Esophagus (tissue), 2 donors: ENCODE measurements around the gene TRDN. TPM values are rescaled to one million over a fixed set of nuclear protein-coding genes. Genes with fewer than 3 reads are reported as not detected.
"Not testable (repeated sequence)": the region's sequence is repeated elsewhere in the genome, so short reads cannot be mapped to it uniquely, and the experiment has no call there.

Experiments
- H3K27ac ChIP-seq, 2 donors: one replicate each; pipeline ENCODE4 v1.5.1; 2013; ENCODE audit warnings: low read depth in 2 of 2, mild to moderate bottlenecking in 2 of 2, inconsistent platforms in 1 of 2, low read length in 1 of 2, moderate library complexity in 1 of 2
- H3K27me3 ChIP-seq, 2 donors: one replicate each; pipeline ENCODE4 v1.6.1; 2013; ENCODE audit warnings: low read length in 2 of 2, control low read depth in 1 of 2, mild to moderate bottlenecking in 1 of 2; ENCODE audit not compliant: insufficient read depth in 2 of 2, control insufficient read depth in 1 of 2
- H3K36me3 ChIP-seq, 2 donors: one replicate each; pipeline ENCODE4 v1.6.1; 2013; ENCODE audit warnings: low read length in 1 of 2; ENCODE audit not compliant: control insufficient read depth in 2 of 2, insufficient read depth in 2 of 2
- H3K4me1 ChIP-seq, 2 donors: one replicate each; pipeline ENCODE4 v1.6.1; 2013; ENCODE audit warnings: low read length in 1 of 2; ENCODE audit not compliant: control insufficient read depth in 2 of 2, insufficient read depth in 2 of 2
- H3K4me3 ChIP-seq, 2 donors: one replicate each; pipeline ENCODE4 v1.5.1; 2013; ENCODE audit warnings: low read length in 2 of 2, mild to moderate bottlenecking in 2 of 2, low read depth in 1 of 2, moderate library complexity in 1 of 2
- H3K9me3 ChIP-seq, 2 donors: one replicate each; pipeline ENCODE4 v1.6.1; 2013; ENCODE audit warnings: mild to moderate bottlenecking in 2 of 2, low read depth in 1 of 2, low read length in 1 of 2, moderate library complexity in 1 of 2; ENCODE audit not compliant: control insufficient read depth in 2 of 2, insufficient read depth in 1 of 2
- WGBS, 2 donors: extraction: QIAGEN DNeasy Blood & Tissue Kit; methylation state at CpG; one replicate each; pipeline ENCODE4 v1.1.7; 2013; 5-methylcytosine and 5-hydroxymethylcytosine counted together
- polyA plus RNA-seq, 2 donors: library from polyadenylated mRNA; stranded (reverse); fragments of 200-250 nt; gene quantifications; one replicate each; pipeline ENCODE4 v1.2.3, GENCODE V29; 2013
- donor health status: healthy with polysubstance abuse.
- donor health status: Bipolar disorder and iron deficiency.

The TRDN gene
- polyA plus RNA-seq, 2 donors, result 0.01 TPM; not detected in 1

DNA sequence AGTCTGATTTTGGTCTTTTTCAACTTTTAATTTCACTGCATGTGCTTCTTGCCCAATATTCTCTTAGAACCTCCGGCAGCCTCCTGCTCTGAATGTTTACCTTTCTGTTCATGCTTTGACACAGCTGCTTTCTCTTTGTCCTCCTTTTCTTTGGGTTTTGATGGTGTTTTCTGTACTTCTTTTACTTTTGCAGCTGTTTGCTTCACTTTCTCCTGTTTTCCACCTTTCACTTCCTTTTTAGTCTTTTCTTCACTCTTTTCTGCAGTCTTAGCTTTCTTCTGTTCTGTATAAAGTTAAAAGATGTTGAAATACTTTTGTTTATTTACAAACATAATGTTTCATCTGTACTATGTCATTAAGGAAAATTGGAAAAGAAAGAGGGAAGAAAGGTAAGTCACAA, 133.1 kb downstream of the TRDN start:
- H3K9me3 ChIP-seq, result no peaks in the 10 kb centered on the region
- H3K27ac ChIP-seq, result no peak overlapping the region
- no peaks in the 10 kb centered on the region for H3K27me3 ChIP-seq
- H3K36me3 ChIP-seq, result no peaks in the 10 kb centered on the region
- no peaks in the 10 kb centered on the region for H3K4me1 ChIP-seq
- 29 to 49% methylated on average over 1 of the region's 1 CpG for WGBS, 2 donors
- no peak overlapping the region for H3K4me3 ChIP-seq

DNA sequence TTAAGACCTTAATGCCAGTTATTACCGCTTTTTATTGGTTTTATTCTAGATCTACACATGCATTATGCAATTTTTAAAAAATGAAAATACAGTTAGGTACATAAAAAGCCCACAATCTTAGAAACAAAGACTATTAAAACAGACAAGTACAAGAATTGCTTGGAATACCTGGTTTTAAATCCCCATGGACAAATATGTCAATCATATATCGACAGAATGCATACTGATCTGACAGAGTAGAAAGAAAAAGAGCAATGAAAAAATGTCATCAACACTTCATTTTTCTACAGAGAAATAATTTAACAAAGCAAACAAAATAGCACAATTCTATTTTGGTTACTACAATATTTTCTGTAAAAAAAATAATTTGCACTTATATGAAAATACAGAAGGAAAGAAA, 139.7 kb downstream of the TRDN start:
- H3K36me3 ChIP-seq, result no peaks in the 10 kb centered on the region
- H3K27ac ChIP-seq, result no peak overlapping the region
- WGBS, 2 donors, result 89 to 90% methylated on average over 2 of the region's 2 CpGs

DNA sequence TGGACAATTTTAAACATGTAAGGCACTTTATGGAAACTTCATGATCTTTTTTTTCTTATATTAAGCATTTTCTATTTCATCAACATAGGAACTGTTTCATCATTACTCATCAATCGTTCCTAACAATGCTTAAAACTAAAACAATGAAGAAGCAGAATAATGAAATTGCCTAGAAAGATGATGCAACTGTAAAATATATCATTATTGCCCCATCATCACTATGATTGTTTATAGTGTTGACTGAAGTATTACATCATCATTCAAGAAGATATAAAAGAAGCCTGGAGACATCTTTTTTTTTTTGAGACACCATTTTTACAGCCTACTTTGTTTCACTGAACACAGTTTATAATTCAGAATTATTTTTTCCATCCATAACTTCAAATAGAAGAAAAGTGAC, 147.2 kb downstream of the TRDN start:
- WGBS, 2 donors, result 43% methylated on average over 1 of the region's 1 CpG
- no peaks in the 10 kb centered on the region for H3K27me3 ChIP-seq
- no peaks in the 10 kb centered on the region for H3K36me3 ChIP-seq
- H3K4me1 ChIP-seq, result no peaks in the 10 kb centered on the region
- H3K27ac ChIP-seq, result no peak overlapping the region
- no peak overlapping the region for H3K4me3 ChIP-seq
- H3K9me3 ChIP-seq, result no peaks in the 10 kb centered on the region

More for the DNA sequence above, 139.7 kb downstream of the TRDN start:
- Histone ChIP-seq H3K9me3 (no peaks in the 10 kb centered on the region), H3K27me3 (no peaks in the 10 kb centered on the region), H3K4me3 (no peak overlapping the region), H3K4me1 (no peaks in the 10 kb centered on the region)

DNA sequence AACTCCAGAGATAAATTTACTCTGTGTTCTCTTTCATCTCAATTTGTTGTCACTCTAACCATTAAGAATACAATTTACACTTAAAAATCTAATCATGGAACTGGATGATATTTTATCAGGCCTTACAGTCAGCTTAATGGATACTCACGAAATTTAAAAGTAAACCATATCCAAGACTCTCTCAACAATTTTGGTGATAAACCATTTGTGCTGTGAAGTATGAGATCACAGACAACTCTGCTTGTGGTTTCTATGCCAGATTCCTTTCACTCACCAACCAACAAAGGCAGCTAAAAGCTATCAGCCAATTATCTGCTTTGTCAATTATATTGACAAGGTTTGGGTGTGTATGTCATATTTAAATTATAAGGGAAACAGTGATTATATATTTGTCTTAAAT, 155.8 kb downstream of the TRDN start:
- Histone ChIP-seq H3K9me3 (no peaks in the 10 kb centered on the region), H3K27ac (no peak overlapping the region), H3K36me3 (no peaks in the 10 kb centered on the region), H3K27me3 (no peaks in the 10 kb centered on the region), H3K4me3 (no peak overlapping the region), H3K4me1 (no peaks in the 10 kb centered on the region)
- 59 to 60% methylated on average over 1 of the region's 1 CpG for WGBS, 2 donors

DNA sequence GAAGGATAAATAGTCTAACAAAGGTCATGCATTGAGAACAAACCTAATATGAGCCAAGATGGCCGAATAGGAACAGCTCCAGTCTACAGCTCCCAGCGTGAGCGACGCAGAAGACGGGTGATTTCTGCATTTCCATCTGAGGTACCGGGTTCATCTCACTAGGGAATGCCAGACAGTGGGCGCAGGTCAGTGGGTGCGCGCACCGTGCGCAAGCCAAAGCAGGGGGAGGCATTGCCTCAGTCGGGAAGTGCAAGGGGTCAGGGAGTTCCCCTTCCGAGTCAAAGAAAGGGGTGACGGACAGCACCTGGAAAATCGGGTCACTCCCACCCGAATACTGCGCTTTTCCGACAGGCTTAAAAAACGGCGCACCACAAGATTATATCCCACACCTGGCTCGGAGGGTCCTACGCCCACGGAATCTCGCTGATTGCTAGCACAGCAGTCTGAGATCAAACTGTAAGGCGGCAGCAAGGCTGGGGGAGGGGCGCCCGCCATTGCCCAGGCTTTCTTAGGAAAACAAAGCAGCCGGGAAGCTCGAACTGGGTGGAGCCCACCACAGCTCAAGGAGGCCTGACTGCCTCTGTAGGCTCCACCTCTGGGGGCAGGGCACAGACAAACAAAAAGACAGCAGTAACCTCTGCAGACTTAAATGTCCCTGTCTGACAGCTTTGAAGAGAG, 164.6 kb downstream of the TRDN start:
- not testable (repeated sequence) for H3K27me3 ChIP-seq, H3K36me3 ChIP-seq, H3K27ac ChIP-seq, H3K9me3 ChIP-seq, H3K4me3 ChIP-seq, H3K4me1 ChIP-seq
- WGBS, 2 donors, result 90 to 91% methylated on average over 28 to 29 of the region's 29 CpGs

DNA sequence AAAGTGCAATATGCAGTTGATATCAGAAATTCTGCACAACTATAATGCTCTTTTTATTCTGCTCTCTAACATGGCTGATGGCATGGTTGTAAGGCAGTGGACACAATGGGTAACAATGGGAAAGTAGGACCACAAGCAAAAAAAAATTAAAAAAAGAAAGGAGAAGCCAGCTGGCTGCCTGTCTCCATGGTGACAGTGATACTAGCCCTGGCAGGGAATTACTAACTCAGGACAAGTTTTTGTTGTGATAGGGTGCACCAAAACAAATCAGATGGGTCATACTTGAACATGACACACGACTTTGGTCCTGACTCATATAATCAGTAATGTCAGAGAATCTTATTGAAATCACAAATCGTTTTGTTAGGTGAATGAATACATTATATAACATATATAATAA, 169.4 kb downstream of the TRDN start:
- no peaks in the 10 kb centered on the region for H3K9me3 ChIP-seq
- H3K4me3 ChIP-seq, result no peak overlapping the region
- no peak overlapping the region for H3K27ac ChIP-seq
- no peaks in the 10 kb centered on the region for H3K4me1 ChIP-seq
- 34 to 51% methylated on average over 2 of the region's 2 CpGs for WGBS, 2 donors
- no peaks in the 10 kb centered on the region for H3K36me3 ChIP-seq
- H3K27me3 ChIP-seq, result no peaks in the 10 kb centered on the region

DNA sequence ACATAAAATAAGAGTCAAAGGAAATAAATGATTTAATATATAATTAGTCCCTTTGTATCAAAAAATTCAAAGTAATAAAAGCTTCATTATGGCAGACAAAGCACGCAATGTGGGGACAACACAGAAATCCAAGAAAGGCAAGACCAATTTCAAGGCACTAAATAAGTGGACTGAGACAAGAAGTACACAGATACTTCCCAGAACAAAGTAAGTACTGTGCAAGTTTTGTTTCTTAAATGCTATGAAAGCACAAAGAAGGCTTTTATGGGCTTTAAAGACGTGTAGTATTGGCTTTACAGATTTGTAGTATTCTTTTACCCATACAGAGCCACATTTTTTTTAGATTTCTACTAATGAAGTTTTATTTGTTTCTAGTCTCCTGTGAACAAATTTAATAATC, 174.6 kb downstream of the TRDN start:
- 71 to 74% methylated on average over 2 of the region's 2 CpGs for WGBS, 2 donors
- H3K9me3 ChIP-seq, result no peaks in the 10 kb centered on the region
- H3K4me1 ChIP-seq, result no peaks in the 10 kb centered on the region
- no peaks in the 10 kb centered on the region for H3K27me3 ChIP-seq
- no peak overlapping the region for H3K4me3 ChIP-seq
- H3K36me3 ChIP-seq, result no peaks in the 10 kb centered on the region
- H3K27ac ChIP-seq, result no peak overlapping the region

DNA sequence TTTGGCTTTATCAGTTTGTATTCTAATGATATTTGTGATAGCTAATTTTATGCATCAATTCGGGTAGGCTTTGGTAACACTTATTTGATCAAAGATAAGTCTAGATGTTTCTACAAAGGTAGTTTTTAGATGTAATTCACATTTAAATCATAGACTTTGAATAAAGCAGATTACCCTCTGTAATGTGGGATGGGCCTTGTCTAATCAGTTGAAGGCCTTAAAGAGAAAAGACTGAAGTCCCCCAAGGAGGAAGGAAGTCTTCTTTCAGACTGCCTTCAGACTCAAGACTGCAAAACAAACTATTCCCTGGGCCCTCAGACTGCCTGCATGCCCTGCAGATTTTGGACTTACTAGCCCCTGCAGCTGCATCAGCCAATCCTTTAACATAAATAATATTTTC, 178.5 kb downstream of the TRDN start:
- no peaks in the 10 kb centered on the region for H3K4me1 ChIP-seq
- whole genome bisulfite sequencing, 2 donors, result 85 to 97% methylated on average over 1 of the region's 1 CpG
- no peaks in the 10 kb centered on the region for H3K36me3 ChIP-seq

DNA sequence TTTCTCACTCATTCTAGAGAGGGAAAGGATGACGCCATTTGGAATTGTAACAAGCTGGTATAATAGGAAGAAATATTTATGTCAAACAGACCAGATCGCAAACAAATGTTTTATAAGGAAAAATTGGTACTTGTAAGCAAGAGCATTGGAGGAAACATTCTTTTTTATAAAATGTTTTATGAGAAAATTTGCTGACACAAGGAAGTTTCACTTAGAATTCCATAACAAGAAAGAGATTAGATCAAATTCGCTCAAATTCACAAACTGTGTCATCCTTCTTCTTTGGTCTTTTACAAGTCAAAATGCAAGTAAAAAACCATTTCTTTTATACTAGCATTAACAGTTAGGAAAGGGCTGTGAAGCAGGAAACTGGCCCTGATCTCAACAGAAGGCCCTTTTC, 179.9 kb downstream of the TRDN start:
- H3K27ac ChIP-seq, result no peak overlapping the region
- H3K4me1 ChIP-seq, result no peaks in the 10 kb centered on the region
- no peak overlapping the region for H3K4me3 ChIP-seq
- no peaks in the 10 kb centered on the region for H3K36me3 ChIP-seq
- 90 to 94% methylated on average over 3 of the region's 3 CpGs for WGBS, 2 donors
- no peaks in the 10 kb centered on the region for H3K27me3 ChIP-seq
- no peaks in the 10 kb centered on the region for H3K9me3 ChIP-seq

More for the DNA sequence above, 178.5 kb downstream of the TRDN start:
- no peak overlapping the region for H3K4me3 ChIP-seq
- H3K27me3 ChIP-seq, result no peaks in the 10 kb centered on the region
- H3K9me3 ChIP-seq, result no peaks in the 10 kb centered on the region
- no peak overlapping the region for H3K27ac ChIP-seq

DNA sequence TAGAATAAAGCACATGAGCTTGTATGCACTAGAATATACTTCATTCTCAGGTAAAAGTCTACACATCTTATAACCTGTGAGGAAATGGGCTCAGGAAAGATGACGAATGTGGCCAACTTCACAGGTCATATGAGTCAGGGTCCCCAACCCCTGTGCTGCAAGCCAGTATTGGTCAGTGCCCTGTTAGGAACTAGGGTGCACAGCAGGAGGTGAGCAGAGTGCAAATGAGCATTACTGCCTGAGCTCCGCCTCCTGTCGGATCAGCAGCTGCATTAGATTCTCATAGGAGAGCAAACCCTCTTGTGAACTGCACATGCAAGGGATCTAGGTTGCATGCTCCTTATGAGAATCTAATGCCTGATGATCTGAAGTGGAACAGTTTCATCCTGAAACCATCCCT, 182.3 kb downstream of the TRDN start:
- H3K36me3 ChIP-seq, result no peaks in the 10 kb centered on the region
- 93 to 96% methylated on average over 3 of the region's 3 CpGs for WGBS, 2 donors
- no peak overlapping the region for H3K4me3 ChIP-seq
- H3K4me1 ChIP-seq, result no peaks in the 10 kb centered on the region
- H3K27ac ChIP-seq, result no peak overlapping the region
- no peaks in the 10 kb centered on the region for H3K27me3 ChIP-seq
- no peaks in the 10 kb centered on the region for H3K9me3 ChIP-seq
